ENCODE data around the gene KCNQ1OT1.

GRCh38 chr11:2670541-2671100 lies 29.2 kb downstream of the KCNQ1OT1 start:
- no peak for TF ChIP-seq EZH2 (IDR thresholded peaks at IDR 0.05; ENCODE audit: borderline replicate concordance)
- no peak for TF ChIP-seq CTCF (IDR thresholded peaks at IDR 0.05; ENCODE audit: poor library complexity)

Data from hepatocyte (in vitro differentiated cells).